GM19193 (cell line): ENCODE measurements around the gene FGB.

Experiments used
- POLR2A ChIP-seq: IDR thresholded peaks from 4 replicates; pipeline ENCODE4 v1.6.1; 2011; ENCODE audit not compliant: insufficient read depth, insufficient read length; ENCODE audit errors: extremely low read depth

The FGB gene

DNA sequence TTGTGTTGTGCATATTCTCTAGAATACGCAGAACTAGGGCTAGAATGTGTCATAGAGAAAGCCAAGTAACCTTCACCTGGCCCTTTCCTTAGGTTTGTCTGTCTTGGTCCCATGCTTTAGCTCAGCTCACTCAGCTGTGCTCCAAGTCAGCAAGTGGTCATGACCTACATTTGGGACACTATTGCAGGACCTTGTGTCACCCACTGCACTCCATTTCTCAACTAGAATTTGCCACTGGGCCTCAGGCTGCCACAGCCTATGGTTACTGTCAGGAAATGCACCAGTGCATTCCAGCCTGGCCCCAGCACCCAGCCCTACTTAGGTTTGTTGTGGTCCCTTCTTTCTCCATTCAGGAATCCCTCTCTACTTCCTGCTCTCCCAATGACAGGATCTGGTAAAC is 57.3 kb downstream of the FGB start:
- TF ChIP-seq POLR2A: no peak
